Loucy (cell line): ENCODE data around the gene MMP14.

Experiments used
- CTCF ChIP-seq: fragments of 200-600 bp; sonication (generic); conservative IDR thresholded peaks from 2 replicates; pipeline ENCODE4 v1.5.1; 2014; ENCODE audit warnings: mild to moderate bottlenecking, antibody characterized with exemption, low read length
- EZH2phosphoT487 ChIP-seq: fragments of 200-600 bp; IDR thresholded peaks from 2 replicates; pipeline ENCODE4 v1.6.1; 2018; ENCODE audit warnings: antibody characterized with exemption, mild to moderate bottlenecking, moderate library complexity, borderline replicate concordance

- TF ChIP-seq CTCF = no peak
- TF ChIP-seq EZH2phosphoT487 = no peak
These were observed 5.9 kb upstream of the MMP14 start for GRCh38 chr14:22830443-22831010.
